NCI-H526 treated with DMSO at 0.1 percent for 48 hours (cell line): ENCODE measurements around the gene ANO3.

Experiments used
- DNase-seq: peaks from one replicate; lab custom pipeline; 2025; lab: John Stamatoyannopoulos, UW

ANO3 gene

DNA sequence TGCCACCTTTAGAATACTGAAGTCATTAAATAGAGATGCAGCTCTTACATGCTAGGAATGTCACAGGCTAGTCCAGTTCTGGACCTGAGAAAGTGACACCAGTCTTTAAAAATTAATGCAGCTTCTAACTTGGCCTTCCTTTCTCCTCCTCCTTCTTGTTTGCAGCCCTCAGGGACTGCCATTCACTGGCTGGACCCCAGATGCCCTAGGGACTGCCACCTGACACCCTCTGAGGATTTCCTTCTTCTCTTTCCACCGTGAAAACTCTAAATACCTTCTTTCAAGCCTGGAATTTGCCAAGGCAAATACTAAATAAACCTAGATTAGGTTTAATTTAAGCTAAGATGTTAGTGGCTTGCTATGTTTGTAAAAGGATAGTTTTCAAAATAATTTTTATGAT is 161.7 kb downstream of the ANO3 start:
- DNase-seq, result no peak

DNA sequence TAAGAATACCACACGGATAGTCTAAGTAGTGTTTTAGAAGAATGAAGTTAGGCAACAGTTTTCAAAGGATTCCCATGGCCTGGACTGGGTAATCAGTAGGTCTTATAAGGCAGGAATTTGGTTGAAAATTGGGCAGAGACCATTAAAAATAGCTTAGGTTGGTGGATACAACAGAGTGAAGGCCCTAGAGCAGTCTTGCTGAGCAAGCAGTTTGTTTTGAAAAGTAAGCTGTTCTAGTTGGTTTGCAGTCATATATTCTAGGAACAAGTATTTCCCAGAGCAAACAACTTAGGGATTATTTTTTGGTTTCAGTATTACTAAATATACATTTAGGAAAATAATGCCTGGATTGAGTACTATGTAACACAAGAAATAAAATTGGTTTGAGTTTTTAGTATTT is 175.3 kb downstream of the ANO3 start:
- no peak for DNase-seq

DNA sequence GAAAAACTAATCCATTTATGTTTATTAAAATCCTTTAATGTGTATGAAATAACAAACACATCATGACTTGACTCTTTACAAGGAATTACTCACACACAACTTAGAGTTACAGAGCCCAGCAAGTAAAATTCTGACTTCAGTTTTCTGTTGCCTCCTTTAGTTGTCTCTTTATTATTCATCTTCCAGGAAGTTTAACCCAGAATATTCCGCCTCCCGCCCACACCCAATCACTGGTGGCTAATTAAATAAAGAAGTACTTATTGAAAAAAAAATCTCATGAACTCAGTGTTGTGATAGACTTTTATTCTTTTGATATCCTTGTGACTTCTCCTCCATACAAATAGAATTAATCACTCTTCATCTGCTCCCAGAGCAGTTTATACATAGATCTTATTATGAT is 178.2 kb downstream of the ANO3 start:
- no peak for DNase-seq

DNA sequence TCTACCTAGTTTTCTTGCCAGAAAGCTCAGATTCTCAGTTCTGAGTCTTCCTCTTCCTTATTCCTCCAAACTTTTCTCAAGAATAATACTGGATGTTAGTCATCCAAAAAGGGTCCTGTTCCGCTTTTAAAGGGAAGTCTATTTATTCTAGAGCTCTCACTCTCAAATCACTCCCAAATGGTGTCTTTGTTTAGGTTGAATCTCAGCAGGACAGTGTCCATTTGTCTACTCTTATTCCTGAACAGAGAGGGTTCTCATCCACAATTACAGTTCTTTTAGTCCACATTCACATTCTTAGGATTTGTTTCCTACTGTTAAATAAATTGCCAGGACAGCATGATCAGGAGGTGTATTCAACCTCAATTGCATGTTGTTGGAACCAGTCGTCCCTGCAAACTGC is 178.8 kb downstream of the ANO3 start:
- no peak for DNase-seq

DNA sequence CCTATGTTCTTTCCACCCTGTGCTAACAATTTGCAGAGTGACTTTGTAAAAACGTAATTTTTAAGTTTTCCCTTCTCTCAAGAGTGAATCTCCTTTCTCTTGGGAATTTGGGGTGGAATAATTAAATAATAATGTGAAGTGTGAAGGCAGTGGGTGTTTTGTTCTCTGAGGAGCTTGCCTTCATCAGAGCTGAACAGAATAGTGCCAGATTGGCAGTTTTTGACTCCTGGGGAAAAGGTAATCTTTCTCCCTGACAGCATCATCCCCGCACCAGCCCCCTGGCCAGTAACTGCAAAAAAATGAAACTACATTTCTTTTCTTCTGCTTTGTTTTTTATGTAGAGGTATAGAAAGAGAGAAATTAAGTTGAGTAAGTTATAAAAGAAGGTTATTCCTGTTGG is 180.3 kb downstream of the ANO3 start:
- DNase-seq, result no peak

DNA sequence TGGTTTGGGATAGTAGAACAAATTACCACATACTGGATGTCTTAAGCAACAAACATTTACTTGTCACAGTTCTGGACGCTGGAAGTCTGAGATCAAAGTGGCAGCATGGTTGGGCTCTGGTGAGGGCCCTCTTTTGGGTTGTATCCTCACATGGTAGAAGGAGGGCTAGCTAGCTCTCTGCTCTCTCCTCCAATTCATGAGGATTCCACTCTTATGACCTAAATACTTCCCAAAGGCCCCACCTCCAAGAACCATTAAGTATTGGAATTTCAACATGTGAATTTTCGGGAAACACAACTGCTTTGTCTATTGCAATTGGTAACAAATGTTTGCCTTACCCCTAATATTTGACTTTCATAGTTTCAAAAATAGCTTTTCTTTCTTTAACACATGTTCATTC is 187.5 kb downstream of the ANO3 start:
- DNase-seq, result no peak

DNA sequence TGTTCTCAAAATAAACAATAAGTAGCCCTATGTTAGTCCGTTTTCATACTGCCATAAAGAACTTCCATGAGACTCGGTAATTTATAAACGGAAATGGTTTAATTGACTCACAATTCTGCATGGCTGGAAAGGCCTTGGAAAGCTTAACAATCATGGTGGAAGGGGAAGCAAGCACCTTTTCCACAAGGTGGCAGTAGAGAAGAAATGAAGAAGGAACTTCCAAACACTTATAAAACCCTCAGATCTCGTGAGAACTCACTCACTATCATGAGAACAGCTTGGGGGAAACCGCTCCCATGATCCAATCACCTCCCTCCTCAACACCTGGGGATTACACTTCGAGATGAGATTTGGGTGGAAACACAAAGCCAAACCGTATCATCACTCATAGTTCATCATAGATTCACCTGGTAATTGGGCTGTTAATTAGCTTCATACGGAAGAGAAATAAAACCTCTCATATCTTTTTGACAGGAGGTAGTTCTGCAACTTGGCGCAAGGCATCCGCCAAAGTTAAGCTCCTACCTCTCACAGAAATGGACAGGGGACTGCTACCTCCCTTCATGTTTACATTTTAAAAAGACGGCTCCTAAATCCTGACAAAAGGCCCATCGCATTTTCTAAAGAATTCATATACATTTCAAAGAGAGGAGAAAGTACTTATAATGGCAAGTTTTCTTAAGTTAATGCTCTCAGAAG is 191.1 kb downstream of the ANO3 start:
- DNase-seq, result no peak

DNA sequence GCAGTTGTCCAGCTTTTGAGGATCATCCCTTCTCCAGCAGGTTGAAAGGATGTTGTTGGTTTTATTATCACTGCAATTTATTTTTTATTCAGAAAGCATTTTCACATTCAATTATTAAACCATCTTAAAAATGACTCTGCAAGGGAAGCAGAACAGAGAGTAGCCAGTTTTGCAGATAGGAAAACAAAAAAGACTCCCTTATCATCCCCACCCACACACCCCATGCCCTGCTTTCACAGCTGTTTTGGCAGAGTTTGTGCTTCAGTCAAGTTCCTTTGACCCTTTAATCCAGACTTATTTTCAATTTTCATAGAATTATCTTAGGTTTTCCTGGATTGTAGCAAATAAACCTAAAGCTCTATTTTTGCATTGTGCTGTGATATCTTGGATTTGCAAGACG is 195.8 kb downstream of the ANO3 start:
- DNase-seq, result no peak

DNA sequence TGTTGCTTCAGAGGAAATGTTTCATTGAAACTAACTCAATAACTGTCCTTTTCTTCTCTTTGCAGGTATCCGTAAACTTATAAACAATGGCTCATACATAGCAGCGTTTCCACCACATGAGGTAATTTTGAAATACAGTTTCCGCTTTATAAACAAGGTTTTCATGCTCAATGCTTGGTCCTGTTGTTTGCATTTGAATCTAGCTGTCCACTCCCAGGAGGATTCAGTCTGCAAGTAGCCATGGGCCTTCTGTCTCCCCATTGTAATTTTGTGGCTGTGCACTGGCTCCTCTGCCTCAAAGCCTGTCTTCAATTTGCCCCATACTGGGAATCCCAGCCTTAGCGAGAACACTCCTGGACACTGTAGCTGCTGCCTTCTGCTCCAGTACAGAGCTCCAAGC is 205.4 kb downstream of the ANO3 start:
- no peak for DNase-seq

DNA sequence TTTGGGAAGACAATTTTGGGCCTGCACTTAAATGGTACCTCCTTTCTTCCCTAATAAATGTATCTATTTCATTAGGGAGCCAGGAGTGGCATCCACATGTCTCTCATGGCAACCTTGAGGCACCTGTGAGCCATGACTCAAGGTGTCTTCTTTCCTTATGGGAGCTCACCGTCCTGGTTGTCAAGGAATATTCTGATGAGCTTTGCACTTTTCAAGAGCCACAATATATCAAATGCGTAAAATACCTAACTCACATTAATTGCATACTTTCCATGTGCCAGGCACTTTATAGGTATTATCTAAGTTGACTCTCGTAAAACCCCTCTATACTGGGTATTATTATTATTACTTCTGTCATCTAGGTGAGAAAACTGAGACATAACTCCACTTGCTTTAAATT is 207.6 kb downstream of the ANO3 start:
- DNase-seq, result no peak

DNA sequence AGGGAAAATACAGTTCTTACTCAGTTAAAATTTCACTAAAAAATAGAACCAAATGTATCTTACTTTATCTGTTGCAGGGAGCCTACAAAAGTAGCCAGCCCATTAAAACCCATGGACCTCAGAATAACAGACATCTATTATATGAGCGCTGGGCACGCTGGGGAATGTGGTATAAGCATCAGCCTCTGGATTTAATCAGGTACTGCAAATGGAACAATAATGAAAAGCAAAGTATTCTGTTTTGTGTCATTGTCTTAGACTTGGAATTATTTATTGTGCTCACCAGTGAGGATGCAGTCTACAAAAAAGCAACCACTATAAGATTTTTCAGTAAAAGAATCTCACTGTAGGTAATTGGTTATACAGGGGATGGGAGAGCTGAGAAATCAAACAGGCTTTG is 209.9 kb downstream of the ANO3 start:
- DNase-seq, result no peak

DNA sequence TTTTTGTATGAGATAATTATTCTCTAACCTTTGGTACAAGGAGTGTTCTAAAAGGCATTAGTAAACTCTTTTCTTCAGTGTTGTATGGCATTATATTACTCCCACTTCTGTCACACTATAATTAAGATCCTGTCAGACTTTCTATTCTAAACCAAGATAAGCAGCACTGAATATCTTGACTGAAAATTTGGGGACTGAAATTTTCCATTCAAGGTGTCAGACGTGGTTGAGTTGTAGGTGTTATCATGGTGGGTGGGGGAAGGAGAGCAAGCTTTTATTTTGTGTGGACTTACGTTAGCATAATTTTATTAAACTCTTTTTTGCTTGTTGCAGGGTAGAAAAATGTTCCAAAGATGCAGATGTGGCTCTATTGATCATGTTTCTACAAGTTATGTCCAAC is 217.2 kb downstream of the ANO3 start:
- no peak for DNase-seq

DNA sequence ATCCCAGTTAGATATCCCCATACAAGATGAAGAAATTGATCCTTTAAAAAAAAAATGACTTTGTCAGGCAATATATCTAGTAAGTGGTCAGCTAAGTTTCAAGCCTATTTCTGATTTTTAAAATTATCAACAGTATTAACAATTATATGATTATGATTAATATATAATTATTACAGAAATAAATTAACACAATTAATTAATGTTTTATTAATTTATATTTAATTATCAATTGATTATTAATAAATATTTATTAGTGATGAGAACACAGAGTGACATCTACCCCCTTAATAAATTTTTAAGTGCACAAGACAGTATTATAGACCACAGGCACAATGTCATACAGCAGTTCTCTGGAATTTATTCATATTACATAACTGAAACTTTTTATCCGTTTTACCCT is 218.1 kb downstream of the ANO3 start:
- no peak for DNase-seq

DNA sequence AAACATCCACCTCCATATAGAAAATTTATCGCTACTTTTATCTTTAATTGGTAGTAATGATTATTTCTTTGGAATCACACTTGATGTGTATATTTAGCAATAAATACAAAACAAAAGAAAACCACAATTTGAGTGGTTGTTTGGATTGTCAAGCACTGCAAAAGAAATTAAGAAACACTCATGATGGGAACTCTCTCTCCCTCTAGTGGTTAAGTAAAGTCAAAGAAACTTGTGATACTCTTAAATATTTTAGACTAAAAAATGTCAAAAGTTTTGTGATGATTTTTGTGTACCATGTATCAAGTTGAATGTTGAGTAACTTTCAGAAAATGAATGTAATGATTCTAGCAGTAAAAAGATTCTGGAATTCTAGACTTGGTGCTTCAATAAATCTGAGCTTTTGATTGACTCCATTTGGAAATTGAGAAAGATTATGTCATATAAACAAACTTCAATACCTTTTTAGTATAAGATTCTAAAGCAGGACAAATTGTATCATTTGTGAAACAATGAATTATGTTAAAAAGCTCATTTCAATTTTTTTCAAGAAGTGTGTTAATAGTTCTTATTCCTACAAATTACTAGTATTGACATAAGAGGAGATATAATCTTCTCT is 219.4 kb downstream of the ANO3 start:
- DNase-seq, result no peak

DNA sequence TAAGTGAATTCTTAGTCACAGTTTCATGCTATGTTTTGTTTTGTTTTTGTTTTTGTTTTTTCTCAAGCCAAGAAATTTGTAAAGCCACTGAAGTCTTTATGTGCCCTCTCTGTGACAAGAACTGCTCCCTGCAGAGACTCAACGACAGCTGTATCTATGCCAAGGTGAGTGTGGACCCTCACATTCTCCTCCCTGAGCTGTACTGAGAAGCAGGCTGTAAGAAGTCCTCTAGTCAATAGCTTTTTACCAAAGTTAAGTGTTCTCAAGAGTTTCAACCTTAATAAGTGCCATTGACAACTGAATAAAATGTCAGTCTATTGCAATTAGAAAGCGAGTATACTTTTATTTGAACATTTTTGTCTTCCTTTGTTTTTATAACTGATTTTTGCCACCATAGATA is 221.3 kb downstream of the ANO3 start:
- no peak for DNase-seq

DNA sequence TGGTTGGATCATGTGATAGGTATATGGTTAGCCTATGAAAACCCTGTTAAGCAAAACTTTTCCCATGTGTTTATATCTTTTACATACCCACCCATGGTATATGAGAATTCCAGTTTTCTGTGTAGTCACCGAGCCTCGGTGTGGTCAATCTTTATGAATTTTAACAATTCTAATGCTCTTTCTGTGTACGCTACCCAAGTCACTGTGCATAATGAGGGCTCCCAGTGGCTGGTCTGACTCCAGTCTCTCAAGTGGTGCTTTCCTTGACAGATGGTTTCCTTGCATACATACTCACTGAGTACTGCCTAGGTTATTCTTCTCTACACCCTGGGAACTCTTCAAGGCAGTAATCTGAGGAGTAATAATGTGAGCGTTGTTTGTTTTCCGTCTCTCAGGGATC is 222.5 kb downstream of the ANO3 start:
- no peak for DNase-seq

DNA sequence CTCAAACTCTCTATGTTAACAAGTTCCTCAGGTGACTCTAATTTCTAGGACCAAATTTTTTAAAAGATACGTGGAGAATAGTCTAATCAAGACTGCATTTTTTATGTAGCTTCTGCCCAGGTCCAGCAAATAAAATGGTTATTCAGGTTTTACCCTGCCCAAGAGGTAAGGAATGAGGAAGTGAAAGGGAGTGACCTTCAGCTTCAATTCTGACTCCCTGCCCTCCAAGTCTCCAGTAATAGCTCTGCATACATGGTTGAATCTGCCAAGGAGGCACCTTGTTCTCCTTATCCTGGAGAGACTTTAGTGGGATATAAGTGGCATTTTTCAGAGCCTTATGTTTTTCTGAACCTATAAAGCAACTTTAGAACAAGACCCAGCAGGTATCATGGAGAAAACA is 224.7 kb downstream of the ANO3 start:
- DNase-seq, result no peak

DNA sequence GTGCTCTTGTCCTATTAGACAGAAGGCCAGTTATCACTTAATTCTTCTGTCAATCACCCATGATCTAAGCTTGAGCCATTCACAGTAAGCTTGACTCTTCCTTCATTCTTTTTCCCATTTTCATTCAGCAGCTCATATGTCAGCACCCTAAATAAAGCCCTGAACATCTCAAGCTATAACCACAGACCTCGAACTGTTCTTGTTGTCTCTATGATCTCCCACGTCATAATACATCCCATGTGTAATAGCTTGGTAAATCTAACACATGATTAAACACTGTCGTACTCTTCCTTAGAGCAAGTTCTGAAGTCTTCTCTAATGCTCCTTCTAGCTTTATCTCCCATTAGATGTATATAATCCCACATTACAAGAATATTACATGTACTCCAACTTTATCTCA is 225.7 kb downstream of the ANO3 start:
- DNase-seq, result no peak

DNA sequence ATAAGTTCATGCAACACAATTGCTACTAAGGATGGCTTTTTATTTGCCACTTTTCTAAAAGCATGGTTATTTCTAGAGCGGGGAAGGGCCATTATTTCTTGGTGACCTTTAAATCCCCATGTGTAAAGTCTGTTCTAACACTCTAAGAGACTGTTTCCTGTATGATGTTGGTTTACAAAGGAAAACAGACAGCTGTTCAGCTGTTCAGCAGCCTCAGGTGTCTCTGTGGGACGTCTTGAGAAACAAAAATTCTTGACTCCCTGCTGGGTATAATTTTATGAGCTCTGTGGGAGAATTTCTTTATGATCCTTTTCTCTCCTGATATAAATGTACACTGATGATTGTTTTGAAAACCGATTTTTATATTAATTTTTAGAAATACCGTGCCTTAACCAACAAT is 226.3 kb downstream of the ANO3 start:
- no peak for DNase-seq

DNA sequence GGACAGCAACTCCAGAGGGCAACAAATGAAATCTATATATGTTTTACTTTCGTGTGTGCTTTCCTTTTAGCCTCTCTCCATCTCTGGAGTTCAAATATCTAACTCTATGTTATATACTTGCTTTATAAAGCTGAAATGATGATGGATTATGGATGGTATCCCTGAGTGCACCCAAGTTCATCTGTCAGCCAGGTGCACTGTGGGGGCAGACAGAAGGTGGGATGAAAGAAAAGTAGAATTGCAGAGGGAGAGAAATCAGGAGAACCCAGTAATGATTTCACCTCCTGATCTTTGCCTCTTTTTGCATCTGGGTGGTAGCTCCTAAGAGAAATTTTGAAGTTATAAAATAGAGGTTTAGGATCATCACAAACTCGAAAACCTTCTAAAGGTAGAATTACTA is 237.7 kb downstream of the ANO3 start:
- no peak for DNase-seq

DNA sequence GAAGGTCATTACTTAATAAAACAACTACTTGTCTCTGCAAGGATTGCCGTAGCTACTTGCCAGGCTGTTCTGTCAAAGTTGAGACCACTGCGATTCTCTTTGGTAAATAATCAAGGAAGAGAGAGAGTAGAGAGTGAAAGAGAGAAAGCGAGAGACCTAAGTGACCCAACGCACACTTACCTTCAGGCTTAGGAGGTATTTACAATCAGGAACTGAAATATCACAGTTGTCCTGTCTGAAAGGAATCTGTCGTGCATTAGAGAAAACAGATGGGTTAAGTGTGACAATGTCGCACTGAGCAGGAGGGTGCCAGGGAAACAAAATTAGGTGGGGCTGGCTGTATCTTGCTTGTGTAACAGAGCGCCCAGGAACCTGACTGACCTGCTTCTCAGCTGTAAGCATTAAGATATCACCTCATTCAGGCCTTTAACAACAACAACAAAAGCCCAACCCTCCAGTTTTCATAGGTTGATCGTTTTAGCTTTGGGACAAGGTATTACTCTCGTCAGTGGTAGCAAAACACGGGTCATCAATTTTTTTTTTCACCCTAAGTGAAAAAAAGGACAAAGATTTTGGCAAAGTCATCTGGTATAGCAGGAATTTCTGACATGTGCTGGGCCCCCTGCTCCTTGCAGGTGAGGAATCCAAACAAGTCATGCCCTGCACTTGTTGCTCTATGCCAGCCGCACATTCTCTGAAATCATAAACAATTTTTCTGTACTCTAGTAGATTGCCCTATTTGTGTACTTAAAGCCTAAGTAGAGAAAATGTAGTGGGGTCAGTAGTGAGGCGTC is 240.1 kb downstream of the ANO3 start, which contains the start of gene MUC15:
TSS of gene MUC15 (minus strand) at position 403 of the 794 bp plus-strand sequence. CDS start 5,169 bp downstream, outside the sequence.
- no peak for DNase-seq

DNA sequence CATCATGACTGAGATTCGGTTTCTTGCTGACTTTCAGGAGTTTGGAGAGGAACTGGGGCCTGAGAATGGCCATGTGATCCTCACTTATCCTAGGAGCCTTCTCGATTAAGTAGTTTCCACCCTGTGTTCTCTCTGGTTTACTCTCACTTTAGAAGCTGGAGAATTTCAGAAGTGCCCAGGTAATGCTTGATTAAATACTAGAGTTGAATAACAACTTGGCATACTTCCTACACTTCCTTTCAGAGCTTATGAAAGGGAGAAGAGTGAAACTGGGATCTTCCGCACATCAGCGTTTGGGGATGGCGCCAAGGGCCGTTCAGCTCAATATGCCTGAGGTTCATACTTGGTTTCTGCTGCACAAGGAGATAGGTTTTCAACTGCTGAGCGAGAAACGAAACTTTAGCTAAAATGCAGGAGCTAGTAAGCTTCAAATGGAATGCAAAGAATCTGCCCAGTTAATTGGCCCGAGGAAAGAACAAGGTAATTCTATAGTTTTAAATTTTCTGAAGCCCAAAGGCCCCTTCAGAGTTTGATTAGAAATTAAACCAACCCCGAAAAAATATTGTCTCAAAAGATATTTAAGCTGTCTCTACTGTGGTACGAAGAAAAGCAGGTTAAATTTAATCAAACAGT is 241.0 kb downstream of the ANO3 start:
- no peak for DNase-seq

DNA sequence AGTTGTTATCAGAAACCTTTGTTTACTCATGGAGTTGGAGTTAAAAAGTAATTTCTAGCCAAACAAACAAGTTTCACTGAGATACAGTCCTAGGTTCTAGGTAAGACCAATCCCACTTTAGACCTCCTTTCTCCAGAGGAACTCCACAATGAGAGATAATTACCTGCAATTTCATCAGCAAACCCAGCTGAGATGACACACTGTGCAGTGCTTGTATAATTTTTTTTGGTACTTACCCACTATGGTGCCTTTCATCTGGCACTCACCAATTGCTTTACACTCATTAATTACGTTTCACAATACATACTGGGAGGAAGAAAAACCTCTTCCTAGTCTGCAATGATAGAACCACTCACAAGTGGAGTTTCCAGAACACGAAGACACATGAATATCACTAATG is 242.0 kb downstream of the ANO3 start:
- no peak for DNase-seq
